Stimulated activated memory B cell treated with anti-CD40 and anti-IgM and Interleukin-4, amounts not matched to agents 10 μg/mL and 1 μg/mL and 100 μg/mL, for 72 hours (primary cell): Measurements from ENCODE around the gene SUN5.
"Not testable (repeated sequence)": the region's sequence is repeated elsewhere in the genome, so short reads cannot be mapped to it uniquely, and the experiment has no call there.

ENCODE experiments used
- ATAC-seq: fragments of 150-1000 bp; cut with Tn5 transposase; 2 replicates; pipeline ENCODE4 v1.10.0; 2021
- H3K27ac Mint-ChIP-seq: one replicate; pipeline ENCODE4 v1.8.0; 2022; ENCODE audit warnings: mild to moderate bottlenecking, mixed read lengths
- H3K27me3 Mint-ChIP-seq: one replicate; pipeline ENCODE4 v1.8.0; 2022; ENCODE audit warnings: mixed read lengths
- H3K36me3 Mint-ChIP-seq: one replicate; pipeline ENCODE4 v1.8.0; 2022; ENCODE audit warnings: mixed read lengths
- H3K4me1 Mint-ChIP-seq: one replicate; pipeline ENCODE4 v1.8.0; 2022; ENCODE audit warnings: mixed read lengths
- H3K4me3 Mint-ChIP-seq: one replicate; pipeline ENCODE4 v1.8.0; 2022; ENCODE audit warnings: mild to moderate bottlenecking, moderate library complexity, mixed read lengths
- H3K9me3 Mint-ChIP-seq: one replicate; pipeline ENCODE4 v1.8.0; 2022; ENCODE audit warnings: mixed read lengths

SUN5 gene

GRCh38 chr20:32980990-32981389 lies 23.2 kb downstream of the SUN5 start:
- Mint-ChIP-seq H3K27ac (no peak overlapping the region), H3K27me3 (no peaks in the 10 kb centered on the region), H3K4me1 (no peaks in the 10 kb centered on the region), H3K4me3 (no peak overlapping the region), H3K9me3 (peaks cover 4% of the 10 kb centered on the region), H3K36me3 (peaks cover 6% of the 10 kb centered on the region)
- ATAC-seq = no peak

DNA sequence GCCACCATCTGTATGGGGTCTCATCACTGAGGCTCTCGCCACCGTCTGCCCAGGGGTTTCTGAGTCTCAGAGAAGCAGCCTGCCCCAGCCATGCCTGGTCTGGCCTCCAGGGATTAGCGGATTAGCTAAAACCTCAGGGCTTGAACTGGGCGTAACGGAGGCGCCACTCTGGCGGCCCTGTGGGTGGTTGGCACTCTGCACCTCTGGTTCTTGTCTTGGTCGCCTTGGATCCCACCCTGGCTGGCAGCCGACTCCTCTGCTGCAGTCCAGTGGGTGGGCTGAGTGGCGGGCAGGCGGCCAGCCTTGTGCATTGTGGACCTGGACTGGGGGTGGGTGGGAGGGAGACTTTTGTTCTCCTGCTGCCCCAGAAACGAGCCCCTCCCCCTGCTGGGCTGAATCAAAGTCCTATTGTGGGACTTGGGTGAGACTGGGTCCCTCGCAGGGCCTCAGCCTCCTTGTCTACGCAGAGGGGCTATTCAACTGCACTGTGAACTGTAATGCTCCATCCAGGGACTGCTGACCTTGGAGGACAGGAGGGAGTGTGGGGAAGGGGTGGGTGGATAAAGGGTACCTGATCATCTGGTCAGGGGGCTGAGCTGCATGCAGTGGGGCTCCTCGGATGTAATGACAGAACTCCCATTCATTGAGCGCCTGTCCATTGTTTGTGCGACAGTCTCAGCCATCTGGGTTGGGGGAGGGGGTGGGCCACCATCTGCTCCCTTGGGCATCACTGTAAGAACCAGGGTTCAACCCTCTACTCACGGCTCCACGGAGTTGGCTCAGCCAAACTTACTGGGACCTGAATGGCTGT lies 23.9 kb downstream of the SUN5 start:
- no peak overlapping the region for H3K27ac Mint-ChIP-seq
- H3K4me3 Mint-ChIP-seq = no peak overlapping the region
- H3K4me1 Mint-ChIP-seq = peaks cover under 1% of the 10 kb centered on the region
- peaks cover 4% of the 10 kb centered on the region for H3K9me3 Mint-ChIP-seq
- no peaks in the 10 kb centered on the region for H3K27me3 Mint-ChIP-seq
- ATAC-seq = no peak
- H3K36me3 Mint-ChIP-seq = peaks cover 6% of the 10 kb centered on the region

GRCh38 chr20:32979201-32979998 lies 24.8 kb downstream of the SUN5 start:
- Mint-ChIP-seq H3K9me3 (peaks cover 4% of the 10 kb centered on the region), H3K27me3 (no peaks in the 10 kb centered on the region), H3K36me3 (peaks cover 6% of the 10 kb centered on the region), H3K4me1 (peaks cover 9% of the 10 kb centered on the region), H3K4me3 (no peak overlapping the region), H3K27ac (no peak overlapping the region)
- ATAC-seq = no peak

GRCh38 chr20:32978009-32978335 lies 26.3 kb downstream of the SUN5 start:
- Mint-ChIP-seq H3K4me1 (peaks cover 10% of the 10 kb centered on the region), H3K36me3 (peaks cover 6% of the 10 kb centered on the region), H3K9me3 (peaks cover 4% of the 10 kb centered on the region), H3K27me3 (no peaks in the 10 kb centered on the region), H3K4me3 (no peak overlapping the region), H3K27ac (no peak overlapping the region)
- ATAC-seq = no peak

GRCh38 chr20:32977281-32978008 lies 26.8 kb downstream of the SUN5 start:
- Mint-ChIP-seq H3K27ac (no peak overlapping the region), H3K27me3 (no peaks in the 10 kb centered on the region), H3K9me3 (peaks cover 4% of the 10 kb centered on the region), H3K4me1 (peaks cover 10% of the 10 kb centered on the region), H3K36me3 (peaks cover 6% of the 10 kb centered on the region), H3K4me3 (no peak overlapping the region)
- ATAC-seq = no peak

DNA sequence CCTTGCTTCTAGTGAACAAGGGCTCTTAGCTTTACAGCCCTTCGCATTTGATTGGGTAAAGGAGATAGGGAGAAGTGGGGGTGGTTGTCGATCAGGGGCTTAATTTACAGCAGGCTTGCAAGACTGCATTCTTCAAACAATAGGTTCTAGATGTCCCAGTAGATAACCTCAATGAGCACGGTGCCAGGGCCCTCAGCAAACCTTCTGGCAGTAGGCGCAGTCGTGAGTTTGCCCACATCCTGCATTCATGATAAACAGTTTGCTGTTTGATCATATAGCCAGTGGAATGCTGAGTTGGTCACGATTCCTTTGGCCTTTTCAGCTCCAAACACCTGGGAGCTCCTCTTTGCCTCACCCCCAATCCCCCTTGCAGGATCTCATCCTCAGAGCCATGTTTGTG lies 27.5 kb downstream of the SUN5 start:
- H3K27ac Mint-ChIP-seq = no peak overlapping the region
- peaks cover 10% of the 10 kb centered on the region for H3K4me1 Mint-ChIP-seq
- peaks cover 4% of the 10 kb centered on the region for H3K9me3 Mint-ChIP-seq
- H3K27me3 Mint-ChIP-seq = no peaks in the 10 kb centered on the region
- peaks cover 6% of the 10 kb centered on the region for H3K36me3 Mint-ChIP-seq
- H3K4me3 Mint-ChIP-seq = no peak overlapping the region
- no peak for ATAC-seq

GRCh38 chr20:32975698-32976674 lies 28.2 kb downstream of the SUN5 start:
- peaks cover 6% of the 10 kb centered on the region for H3K36me3 Mint-ChIP-seq
- no peak for ATAC-seq
- H3K9me3 Mint-ChIP-seq = peaks cover 4% of the 10 kb centered on the region
- peaks cover 10% of the 10 kb centered on the region for H3K4me1 Mint-ChIP-seq
- no peak overlapping the region for H3K4me3 Mint-ChIP-seq
- no peaks in the 10 kb centered on the region for H3K27me3 Mint-ChIP-seq
- no peak overlapping the region for H3K27ac Mint-ChIP-seq

- H3K36me3 Mint-ChIP-seq = not testable (repeated sequence)
Measured at GRCh38 chr20:32975121-32975520, 29.1 kb downstream of the SUN5 start.

GRCh38 chr20:32974204-32975064 lies 29.8 kb downstream of the SUN5 start:
- not testable (repeated sequence) for H3K9me3 Mint-ChIP-seq, ATAC-seq, H3K27me3 Mint-ChIP-seq, H3K4me3 Mint-ChIP-seq, H3K36me3 Mint-ChIP-seq
- Mint-ChIP-seq H3K27ac (peak overlapping the region; percentile 70), H3K4me1 (peaks cover 19% of the 10 kb centered on the region)

More at GRCh38 chr20:32975121-32975520, 29.1 kb downstream of the SUN5 start:
- not testable (repeated sequence) for ATAC-seq, H3K4me3 Mint-ChIP-seq, H3K27me3 Mint-ChIP-seq, H3K9me3 Mint-ChIP-seq
- H3K4me1 Mint-ChIP-seq = peaks cover 13% of the 10 kb centered on the region
- H3K27ac Mint-ChIP-seq = peak overlapping the region; percentile 70

GRCh38 chr20:32973077-32973717 lies 31.0 kb downstream of the SUN5 start:
- peak overlapping the region; percentile 32 for H3K4me3 Mint-ChIP-seq
- peaks cover 6% of the 10 kb centered on the region for H3K36me3 Mint-ChIP-seq
- peaks cover 25% of the 10 kb centered on the region for H3K4me1 Mint-ChIP-seq
- H3K27ac Mint-ChIP-seq = no peak overlapping the region
- peaks cover 4% of the 10 kb centered on the region for H3K9me3 Mint-ChIP-seq
- H3K27me3 Mint-ChIP-seq = no peaks in the 10 kb centered on the region
- ATAC-seq = no peak

DNA sequence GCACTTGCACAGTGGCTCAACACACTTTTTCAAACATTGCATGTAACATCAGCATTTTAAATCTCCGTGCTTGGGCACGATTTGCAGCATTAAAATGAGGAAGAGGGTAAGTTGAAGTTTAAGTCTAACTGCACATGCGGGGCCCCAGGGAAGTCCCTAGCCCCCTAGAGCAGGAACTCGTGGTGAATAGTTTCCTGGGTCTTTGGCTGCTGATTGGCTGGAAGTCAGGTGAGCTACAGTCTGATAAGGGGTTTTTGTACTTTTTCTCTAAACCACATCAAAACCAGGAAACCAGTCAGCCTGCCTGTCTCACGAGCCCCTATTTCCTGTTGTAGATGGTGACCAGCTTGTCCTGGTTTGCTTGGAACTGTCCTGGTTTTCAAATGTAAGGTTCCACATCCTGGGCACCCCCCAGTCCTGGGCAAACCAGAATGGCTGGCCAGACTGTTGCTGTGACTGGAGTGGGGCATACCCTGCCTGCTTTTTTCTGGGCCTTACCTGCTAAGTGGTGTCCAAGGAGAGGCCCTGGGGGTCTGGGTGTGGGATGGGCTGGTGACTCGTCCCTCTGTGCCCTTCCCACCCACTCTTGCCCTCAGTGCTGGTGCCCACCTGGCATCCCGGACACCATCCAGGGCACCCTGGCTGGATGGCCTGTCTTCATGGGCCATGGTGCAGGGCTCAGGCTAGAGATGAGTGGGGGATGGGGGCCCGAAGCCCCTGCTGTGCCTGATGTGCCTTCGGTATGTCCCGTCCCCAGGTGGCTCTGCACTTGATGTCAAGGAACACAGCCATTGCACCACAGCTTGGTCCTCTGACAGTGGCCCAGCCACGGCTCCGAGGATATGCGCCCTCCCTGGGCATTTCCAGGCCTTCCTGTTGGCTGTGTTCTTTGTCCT lies 31.8 kb downstream of the SUN5 start:
- Mint-ChIP-seq H3K9me3 (peaks cover 4% of the 10 kb centered on the region), H3K4me3 (peak overlapping the region; percentile 44), H3K27me3 (no peaks in the 10 kb centered on the region), H3K27ac (no peak overlapping the region), H3K4me1 (peaks cover 32% of the 10 kb centered on the region), H3K36me3 (peaks cover 6% of the 10 kb centered on the region)
- peak; percentile 97 for ATAC-seq

DNA sequence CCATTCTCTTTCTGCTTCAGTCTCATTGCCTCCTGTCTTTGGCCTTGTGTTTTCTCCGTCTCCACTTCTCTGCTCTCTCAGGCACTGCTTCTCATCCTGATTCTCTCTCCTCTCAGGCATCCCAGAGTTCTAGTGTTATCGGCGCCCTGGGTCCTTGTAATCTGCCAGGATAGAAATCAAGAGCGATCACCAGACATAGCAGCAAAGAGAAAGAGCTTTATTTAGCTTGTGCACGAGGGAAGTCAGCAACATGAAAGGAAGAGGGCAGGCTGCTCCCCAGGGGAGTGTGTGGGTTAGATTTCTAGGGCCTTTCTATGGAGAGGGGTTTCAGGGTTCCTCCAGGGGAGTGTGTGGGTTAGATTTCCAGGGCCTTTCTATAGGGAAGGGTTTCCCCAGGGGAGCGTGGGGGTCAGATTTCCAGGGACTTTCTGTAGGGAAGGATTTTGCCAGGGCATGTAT lies 32.5 kb downstream of the SUN5 start:
- ATAC-seq = peak; percentile 71
- H3K4me1 Mint-ChIP-seq = peaks cover 39% of the 10 kb centered on the region
- H3K36me3 Mint-ChIP-seq = peaks cover 6% of the 10 kb centered on the region

DNA sequence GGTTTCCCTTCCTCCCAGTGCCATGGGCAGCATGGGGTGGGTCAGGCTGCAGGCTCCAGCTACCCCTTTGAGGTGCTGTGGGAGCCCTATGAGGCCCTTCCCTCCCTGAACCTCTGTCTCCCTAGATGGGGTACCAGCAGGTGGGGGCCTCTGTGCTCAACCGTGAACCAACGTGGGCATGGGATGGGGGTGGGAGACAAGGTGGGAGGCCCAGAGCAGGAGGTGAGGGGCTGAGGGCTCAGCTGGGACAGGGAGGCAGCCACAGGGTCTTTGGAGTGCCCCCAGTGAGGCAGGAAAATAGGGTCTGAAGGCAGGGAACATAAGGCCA lies 33.3 kb downstream of the SUN5 start:
- H3K27me3 Mint-ChIP-seq = no peaks in the 10 kb centered on the region

More for the DNA sequence above, 32.5 kb downstream of the SUN5 start:
- Mint-ChIP-seq H3K27ac (no peak overlapping the region), H3K27me3 (no peaks in the 10 kb centered on the region), H3K9me3 (peaks cover 4% of the 10 kb centered on the region), H3K4me3 (no peak overlapping the region)

More for the DNA sequence above, 33.3 kb downstream of the SUN5 start:
- no peaks in the 10 kb centered on the region for H3K36me3 Mint-ChIP-seq
- no peak for ATAC-seq
- no peak overlapping the region for H3K27ac Mint-ChIP-seq
- no peaks in the 10 kb centered on the region for H3K9me3 Mint-ChIP-seq
- H3K4me1 Mint-ChIP-seq = peaks cover 46% of the 10 kb centered on the region
- H3K4me3 Mint-ChIP-seq = no peak overlapping the region
